Naive thymus-derived CD4-positive, alpha-beta T cell (primary cell): ENCODE results near the gene HIGD2B. TPM values are rescaled to one million over a fixed set of nuclear protein-coding genes. Genes with fewer than 3 reads are reported as not detected.

Experiments
- ATAC-seq: fragments of 150-1000 bp; cut with Tn5 transposase; 2 replicates; pipeline ENCODE4 v1.10.0; 2021; ENCODE audit warnings: mild to moderate bottlenecking, moderate library complexity
- CTCF ChIA-PET: fragments of 350-600 bp; sonication (Branson Sonifier 250); formaldehyde crosslinking; loops from one replicate; lab custom pipeline; 2021; ENCODE audit warnings: antibody characterized with exemption; lab: Charles Lee
- POLR2A ChIA-PET: fragments of 350-600 bp; sonication (Branson Sonifier 250); formaldehyde crosslinking; loops from one replicate; lab custom pipeline; 2021; ENCODE audit warnings: antibody characterized with exemption, inconsistent platforms; lab: Charles Lee
- DNase-seq, 9 donors: peaks; one replicate each; pipeline versions ENCODE4 v3.0.0 to v3.0.0-alpha.2; 2020 to 2022; ENCODE audit warnings: mixed read lengths in 1 of 9
- H3K27ac ChIP-seq: one replicate; pipeline ENCODE4 v1.7.0; 2013; ENCODE audit warnings: mild to moderate bottlenecking, low read depth, low read length, moderate library complexity
- H3K27me3 ChIP-seq, 2 donors: one replicate each; pipeline ENCODE4 v1.7.0; 2013; ENCODE audit warnings: low read length in 2 of 2, mild to moderate bottlenecking in 2 of 2, moderate library complexity in 2 of 2; ENCODE audit not compliant: control insufficient read depth in 2 of 2, insufficient read depth in 2 of 2
- H3K36me3 ChIP-seq, 3 experiments: 1 replicate in 2 of 3; 2 replicates in 1 of 3; pipeline ENCODE4 v1.7.0; 2013; ENCODE audit warnings: low read length in 3 of 3, mild to moderate bottlenecking in 3 of 3, moderate library complexity in 1 of 3; ENCODE audit not compliant: insufficient read depth in 3 of 3, control insufficient read depth in 2 of 3
- H3K4me1 ChIP-seq, 2 donors: one replicate each; pipeline ENCODE4 v1.7.0; 2013; ENCODE audit warnings: low read length in 2 of 2, mild to moderate bottlenecking in 2 of 2, moderate library complexity in 1 of 2; ENCODE audit not compliant: control insufficient read depth in 2 of 2, insufficient read depth in 2 of 2
- H3K4me3 ChIP-seq: 2 replicates; pipeline ENCODE4 v1.7.0; 2013; ENCODE audit warnings: mild to moderate bottlenecking, low read length
- H3K9me3 ChIP-seq, 3 experiments: 1 replicate in 2 of 3; 2 replicates in 1 of 3; pipeline ENCODE4 v1.7.0; 2013; ENCODE audit warnings: low read length in 3 of 3; ENCODE audit not compliant: control insufficient read depth in 2 of 3
- H3K27ac Mint-ChIP-seq, 9 donors: one replicate each; pipeline ENCODE4 v1.8.0; 2020 to 2022; ENCODE audit warnings: mixed read lengths in 9 of 9, mild to moderate bottlenecking in 8 of 9, moderate library complexity in 5 of 9, inconsistent platforms in 2 of 9
- H3K27me3 Mint-ChIP-seq, 5 donors: one replicate each; pipeline ENCODE4 v1.8.0; 2021 to 2022; ENCODE audit warnings: mixed read lengths in 5 of 5, mild to moderate bottlenecking in 1 of 5
- H3K36me3 Mint-ChIP-seq, 5 donors: one replicate each; pipeline ENCODE4 v1.8.0; 2020 to 2022; ENCODE audit warnings: mixed read lengths in 5 of 5, mild to moderate bottlenecking in 3 of 5, inconsistent platforms in 1 of 5
- H3K4me1 Mint-ChIP-seq, 7 donors: one replicate each; pipeline ENCODE4 v1.8.0; 2020 to 2022; ENCODE audit warnings: mixed read lengths in 7 of 7, mild to moderate bottlenecking in 3 of 7, inconsistent platforms in 1 of 7
- H3K4me3 Mint-ChIP-seq, 10 donors: one replicate each; pipeline ENCODE4 v1.8.0; 2020 to 2022; ENCODE audit warnings: mild to moderate bottlenecking in 10 of 10, mixed read lengths in 10 of 10, moderate library complexity in 6 of 10, inconsistent platforms in 2 of 10
- H3K9me3 Mint-ChIP-seq, 11 donors: one replicate each; pipeline ENCODE4 v1.8.0; 2020 to 2022; ENCODE audit warnings: mixed read lengths in 11 of 11, mild to moderate bottlenecking in 4 of 11, inconsistent platforms in 1 of 11, moderate library complexity in 1 of 11
- intact Hi-C, 2 donors: fragments of 100-400 bp; cut with micrococcal nuclease; formaldehyde crosslinking; loops; one replicate each; pipeline ENCODE4 v1.15.1; 2023
- polyA plus RNA-seq, 2 donors: library from polyadenylated mRNA; unstranded; fragments of 300-500 nt; fragmentation: Illumina TruSeq; gene quantifications; one replicate each; pipeline ENCODE4 v1.2.3, GENCODE V29; 2021
- total RNA-seq, 6 experiments: library from RNA in 5 of 6; stranded (reverse) in 5 of 6; gene quantifications; 1 replicate in 5 of 6; 2 replicates in 1 of 6; pipeline ENCODE4 v1.2.3 and lab custom pipeline; 2021 to 2026

Gene HIGD2B
- total and polyA plus RNA-seq, 7 experiments from 2014 or later: 0.21 to 0.69 (median 0.60) TPM; not detected in 3

- no peak for ATAC-seq
- H3K4me1 ChIP-seq: peaks cover 0 to 5% of the 10 kb centered on the region in 2 donors
- H3K9me3 Mint-ChIP-seq: no peaks in the 10 kb centered on the region
- H3K27me3 Mint-ChIP-seq: no peaks in the 10 kb centered on the region
- no peak overlapping the region for H3K27ac Mint-ChIP-seq
- peaks cover 11 to 32% (median 18%) of the 10 kb centered on the region in 7 donors for H3K4me1 Mint-ChIP-seq
- no peak overlapping the region for H3K4me3 ChIP-seq
- peaks cover 0 to 4% (median 0%) of the 10 kb centered on the region in 3 experiments for H3K36me3 ChIP-seq
- intact Hi-C loops: loop anchor here (5.0 to 10.0 kb wide), 3 partner anchors 216 to 454 kb away; partner anchors contain the start of genes ARIH1 (in 1 of the 2), HEXA (in 1 of the 2) and PKM (in 1 of the 2)
- POLR2A ChIA-PET: no interaction called here
- no peak overlapping the region for H3K27ac ChIP-seq
- CTCF ChIA-PET: no interaction called here
- H3K36me3 Mint-ChIP-seq: peaks cover 0 to 4% (median 0%) of the 10 kb centered on the region in 5 donors
- no peak overlapping the region for H3K4me3 Mint-ChIP-seq
- H3K27me3 ChIP-seq: no peaks in the 10 kb centered on the region
- no peaks in the 10 kb centered on the region for H3K9me3 ChIP-seq
- no peak for DNase-seq
Observed at GRCh38 chr15:72688697-72689096, 2.7 kb upstream of the HIGD2B start.

DNA sequence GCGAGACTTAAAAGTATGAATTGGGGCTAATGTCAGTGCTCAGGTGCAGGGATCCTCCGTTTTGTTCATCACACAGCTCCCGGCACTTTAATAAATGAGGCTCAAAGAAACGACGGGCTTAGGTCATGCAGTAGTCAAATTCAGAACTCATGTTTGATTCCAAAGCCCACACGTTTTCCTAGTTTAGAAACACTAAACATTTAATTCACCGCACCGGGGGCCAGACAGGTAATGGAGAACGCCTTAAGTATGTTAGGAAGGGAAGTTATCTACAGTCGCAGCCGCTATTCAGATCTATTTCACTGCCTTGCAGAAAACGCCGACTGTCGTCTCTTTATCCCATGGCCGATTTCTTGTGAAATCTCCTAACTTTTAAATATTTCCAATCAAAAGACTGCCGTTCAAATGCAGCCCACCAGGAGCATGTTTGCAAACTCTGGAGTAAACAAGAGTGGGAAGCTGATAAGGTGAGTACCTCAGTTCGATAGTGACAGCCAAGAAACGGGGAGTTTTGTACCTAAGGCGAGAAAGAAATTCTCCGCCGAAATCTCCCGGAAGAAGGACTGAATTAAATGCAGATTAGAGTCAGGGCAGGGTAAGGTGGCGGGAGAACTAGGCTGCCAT, 569 bp downstream of the HIGD2B start:
- Histone ChIP-seq H3K4me3 (peak overlapping the region; percentile 99), H3K27me3 (no peaks in the 10 kb centered on the region), H3K27ac (peak overlapping the region; percentile 82), H3K4me1 (peaks cover 0 to 5% of the 10 kb centered on the region in 2 donors), H3K36me3 (peaks cover 0 to 4% (median 0%) of the 10 kb centered on the region in 3 experiments), H3K9me3 (no peaks in the 10 kb centered on the region)
- Mint-ChIP-seq H3K27me3 (peaks cover 0 to 6% (median 0%) of the 10 kb centered on the region in 5 donors), H3K4me3 (peak overlapping the region; percentile 93 to 99 (median 98)), H3K9me3 (no peaks in the 10 kb centered on the region), H3K36me3 (no peaks in the 10 kb centered on the region), H3K4me1 (peaks cover 8 to 25% (median 20%) of the 10 kb centered on the region in 7 donors), H3K27ac (peak overlapping the region; percentile 91 to 98 (median 96))
- ATAC-seq (no peak), DNase-seq (peak in 2 of 9 donors; percentile 18 to 20)
- CTCF ChIA-PET: interaction anchor here (0.5 to 1.1 kb wide), 3 partner anchors 37 to 465 kb away, joined by 3 to 4 read pairs (median 3); no protein-coding TSS in a partner anchor
- POLR2A ChIA-PET: interaction anchor here (0.6 to 1.3 kb wide), 9 partner anchors 9 to 454 kb away, joined by 3 to 5 read pairs (median 3); partner anchors contain the start of genes ADPGK, ARIH1 and PKM
- intact Hi-C loops: loop anchor here (5.0 to 10.0 kb wide), 3 partner anchors 213 to 451 kb away; partner anchors contain the start of genes ARIH1 (in 1 of the 2), HEXA (in 1 of the 2) and PKM (in 1 of the 2)

DNA sequence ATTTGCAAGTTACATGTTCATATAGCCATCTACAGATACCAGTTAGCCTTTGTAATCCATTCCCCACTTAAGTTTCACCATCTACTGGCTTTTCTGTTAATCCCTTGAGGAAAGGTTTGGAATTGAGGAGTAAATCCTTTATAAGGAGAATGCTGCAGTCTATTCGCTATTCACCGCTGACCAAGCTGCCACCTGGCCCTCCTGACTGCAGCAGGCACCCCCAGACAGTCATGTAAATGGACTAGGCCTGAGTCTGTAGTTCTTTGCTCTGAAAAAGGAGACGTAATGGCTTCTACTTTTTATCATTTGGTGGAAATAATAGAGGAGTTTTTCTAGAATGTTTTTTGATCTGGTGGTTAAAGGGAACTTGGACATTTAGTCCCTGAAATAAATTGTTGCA, 3.2 kb downstream of the HIGD2B start:
- Histone ChIP-seq H3K9me3 (no peaks in the 10 kb centered on the region), H3K36me3 (peaks cover 0 to 4% (median 0%) of the 10 kb centered on the region in 3 experiments), H3K27ac (no peak overlapping the region), H3K4me3 (no peak overlapping the region), H3K27me3 (peaks cover 0 to 3% of the 10 kb centered on the region in 2 donors), H3K4me1 (peaks cover 0 to 5% of the 10 kb centered on the region in 2 donors)
- ChIA-PET CTCF (no interaction called here), POLR2A (interaction anchor here (0.6 kb wide), 1 partner anchor 46 kb away, joined by 3 read pairs; no protein-coding TSS in a partner anchor)
- no peaks in the 10 kb centered on the region for H3K36me3 Mint-ChIP-seq
- H3K4me3 Mint-ChIP-seq: no peak overlapping the region
- H3K9me3 Mint-ChIP-seq: no peaks in the 10 kb centered on the region
- H3K27me3 Mint-ChIP-seq: peaks cover 4 to 31% (median 13%) of the 10 kb centered on the region in 5 donors
- H3K4me1 Mint-ChIP-seq: peaks cover 7 to 20% (median 18%) of the 10 kb centered on the region in 7 donors
- peak overlapping the region in 2 of 9 donors; percentile 15 to 55 for H3K27ac Mint-ChIP-seq
- intact Hi-C loops: loop anchor here in 1 of 2 donors (10.0 kb wide), 1 partner anchor 448 kb away; the partner anchor contains the start of gene PKM
- ATAC-seq (no peak), DNase-seq (no peak)

DNA sequence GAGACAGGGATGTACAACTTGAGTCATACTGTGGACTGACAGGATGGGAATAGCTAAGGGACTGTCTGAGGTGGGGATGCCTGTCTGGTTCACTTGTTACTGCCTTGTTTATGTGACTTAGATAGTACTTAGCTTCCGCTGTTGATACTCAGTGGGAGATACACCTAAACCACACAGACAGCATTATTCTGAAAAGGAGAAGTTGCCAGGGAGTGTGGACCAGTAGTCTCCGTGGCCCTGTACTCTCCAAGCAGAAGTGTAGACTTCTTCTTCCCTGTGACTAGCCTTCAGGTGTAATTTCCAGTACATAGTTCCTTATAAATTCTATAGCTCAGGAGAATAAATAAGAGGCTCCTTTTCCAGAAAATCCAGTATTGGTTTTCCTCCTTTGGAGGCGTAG, 5.1 kb downstream of the HIGD2B start:
- H3K4me3 Mint-ChIP-seq: no peak overlapping the region
- no peaks in the 10 kb centered on the region for H3K36me3 Mint-ChIP-seq
- no peaks in the 10 kb centered on the region for H3K4me1 ChIP-seq
- peaks cover 7 to 12% (median 9%) of the 10 kb centered on the region in 7 donors for H3K4me1 Mint-ChIP-seq
- H3K27ac Mint-ChIP-seq: no peak overlapping the region
- POLR2A ChIA-PET: no interaction called here
- H3K36me3 ChIP-seq: no peaks in the 10 kb centered on the region
- CTCF ChIA-PET: interaction anchor here (0.6 kb wide), 1 partner anchor 390 kb away, joined by 4 read pairs; no protein-coding TSS in a partner anchor
- peaks cover 11 to 43% (median 20%) of the 10 kb centered on the region in 5 donors for H3K27me3 Mint-ChIP-seq
- peaks cover 0 to 3% of the 10 kb centered on the region in 2 donors for H3K27me3 ChIP-seq
- H3K27ac ChIP-seq: no peak overlapping the region
- DNase-seq: no peak
- intact Hi-C loops: loop anchor here in 1 of 2 donors (10.0 kb wide), 1 partner anchor 446 kb away; the partner anchor contains the start of gene PKM
- H3K4me3 ChIP-seq: no peak overlapping the region
- H3K9me3 ChIP-seq: no peaks in the 10 kb centered on the region
- H3K9me3 Mint-ChIP-seq: no peaks in the 10 kb centered on the region
- peak; percentile 56 for ATAC-seq

- no peaks in the 10 kb centered on the region for H3K9me3 ChIP-seq
- no peak overlapping the region for H3K4me3 Mint-ChIP-seq
- H3K27me3 ChIP-seq: peaks cover 0 to 3% of the 10 kb centered on the region in 2 donors
- no peaks in the 10 kb centered on the region for H3K4me1 Mint-ChIP-seq
- no peaks in the 10 kb centered on the region for H3K36me3 ChIP-seq
- no peaks in the 10 kb centered on the region for H3K36me3 Mint-ChIP-seq
- H3K27me3 Mint-ChIP-seq: peaks cover 15 to 57% (median 20%) of the 10 kb centered on the region in 5 donors
- no peaks in the 10 kb centered on the region for H3K4me1 ChIP-seq
- intact Hi-C loops: loop anchor here (10.0 kb wide), 3 partner anchors 72 to 362 kb away; no protein-coding TSS in a partner anchor
- H3K27ac Mint-ChIP-seq: no peak overlapping the region
- H3K27ac ChIP-seq: no peak overlapping the region
- CTCF ChIA-PET: no interaction called here
- DNase-seq (no peak), ATAC-seq (no peak)
- POLR2A ChIA-PET: no interaction called here
- no peaks in the 10 kb centered on the region for H3K9me3 Mint-ChIP-seq
- no peak overlapping the region for H3K4me3 ChIP-seq
Observed at GRCh38 chr15:72676838-72677237, 9.1 kb downstream of the HIGD2B start.

GRCh38 chr15:72671525-72671924, 14.5 kb downstream of the HIGD2B start:
- Mint-ChIP-seq H3K9me3 (no peaks in the 10 kb centered on the region), H3K4me1 (peaks cover 0 to 10% (median 5%) of the 10 kb centered on the region in 7 donors), H3K36me3 (no peaks in the 10 kb centered on the region), H3K27me3 (peaks cover 5 to 25% (median 9%) of the 10 kb centered on the region in 5 donors), H3K4me3 (no peak overlapping the region), H3K27ac (no peak overlapping the region)
- POLR2A ChIA-PET: no interaction called here
- Histone ChIP-seq H3K27ac (no peak overlapping the region), H3K4me1 (peaks cover 0 to 3% of the 10 kb centered on the region in 2 donors), H3K36me3 (no peaks in the 10 kb centered on the region), H3K4me3 (no peak overlapping the region), H3K27me3 (no peaks in the 10 kb centered on the region), H3K9me3 (no peaks in the 10 kb centered on the region)
- ATAC-seq: no peak
- intact Hi-C loops: loop anchor here (10.0 kb wide), 3 partner anchors 67 to 357 kb away; no protein-coding TSS in a partner anchor
- CTCF ChIA-PET: interaction anchor here (0.7 to 1.8 kb wide), 4 partner anchors 8 to 357 kb away, joined by 3 to 8 read pairs (median 4); no protein-coding TSS in a partner anchor
- no peak for DNase-seq
